Calu3 (cell line): ENCODE data around the gene TUBGCP5. TPM values are rescaled to one million over a fixed set of nuclear protein-coding genes. Genes with fewer than 3 reads are reported as not detected.
"Not testable (repeated sequence)": the region's sequence is repeated elsewhere in the genome, so short reads cannot be mapped to it uniquely, and the experiment has no call there.

Experiments
- Bru-seq: library from RNA; stranded (reverse); fragments of 400-500 nt; gene quantifications from one replicate; lab custom pipeline; 2021; lab: Mats Ljungman, UMichigan
- BruChase-seq, 2 experiments: library from RNA; stranded (reverse); fragments of 400-500 nt; gene quantifications; one replicate each; lab custom pipeline; 2021; lab: Mats Ljungman, UMichigan
- BruUV-seq: library from RNA; stranded (reverse); fragments of 400-500 nt; replicated peaks from 2 replicates; lab custom pipeline; 2021; lab: Mats Ljungman, UMichigan
- CTCF ChIA-PET: fragments of 300-600 bp; sonication (Branson Sonifier 250); formaldehyde crosslinking; loops from one replicate; lab custom pipeline; 2022; ENCODE audit warnings: antibody characterized with exemption; lab: Charles Lee
- DNase-seq: peaks from one replicate; pipeline ENCODE4 v3.0.0; 2022
- H3K27ac Mint-ChIP-seq: one replicate; pipeline ENCODE4 v1.8.0; 2022; ENCODE audit warnings: mixed read lengths; ENCODE audit not compliant: unreplicated experiment
- H3K27me3 Mint-ChIP-seq: one replicate; pipeline ENCODE4 v1.8.0; 2022; ENCODE audit warnings: mixed read lengths; ENCODE audit not compliant: unreplicated experiment
- H3K36me3 Mint-ChIP-seq: one replicate; pipeline ENCODE4 v1.8.0; 2022; ENCODE audit warnings: mild to moderate bottlenecking, moderate library complexity, mixed read lengths; ENCODE audit not compliant: insufficient read depth, unreplicated experiment
- H3K4me1 Mint-ChIP-seq: one replicate; pipeline ENCODE4 v1.8.0; 2022; ENCODE audit warnings: mild to moderate bottlenecking, low read depth, mixed read lengths; ENCODE audit not compliant: unreplicated experiment
- H3K4me3 Mint-ChIP-seq: one replicate; pipeline ENCODE4 v1.8.0; 2022; ENCODE audit warnings: mild to moderate bottlenecking, low read depth, moderate library complexity, mixed read lengths; ENCODE audit not compliant: unreplicated experiment
- H3K9me3 Mint-ChIP-seq: one replicate; pipeline ENCODE4 v1.8.0; 2022; ENCODE audit warnings: low read depth, mixed read lengths; ENCODE audit not compliant: unreplicated experiment
- CTCF ChIP-seq: fragments of 200-600 bp; IDR thresholded peaks from one replicate; pipeline ENCODE4 v1.8.0; 2022; ENCODE audit warnings: antibody characterized with exemption; ENCODE audit not compliant: unreplicated experiment
- intact Hi-C: fragments of 100-400 bp; cut with micrococcal nuclease; formaldehyde crosslinking; loops from one replicate; pipeline ENCODE4 v1.10.0; 2022; ENCODE audit not compliant: unreplicated experiment
- long read RNA-seq: library from polyadenylated mRNA; stranded (forward); transcript quantifications from one replicate; pipeline ENCODE4 v2.0.0, GENCODE V29; 2022
- total RNA-seq: library from RNA; stranded (reverse); gene quantifications from 2 replicates; pipeline ENCODE4 v1.2.3, GENCODE V29; 2022

Gene TUBGCP5
- 6.8 and 7.8 TPM in 2 replicates for total RNA-seq
- percentile 60 among the genes with signal in this experiment for Bru-seq, nascent RNA
- BruChase-seq, experiment 1, labeled RNA remaining after a 6-hour chase, result percentile 49 among the genes with signal in this experiment
- percentile 53 among the genes with signal in this experiment for BruChase-seq, experiment 2, labeled RNA remaining after a 2-hour chase
- long read RNA-seq, partial matches to known transcripts, result 2 of 7 reads
- long read RNA-seq, other reads (novel, unspliced or antisense), result 2 of 7 reads

GRCh38 chr15:23039143-23039916 lies at the start of gene TUBGCP5:
TSS of gene TUBGCP5 (minus strand) at chr15:23039569. CDS start at chr15:23039543, 26 bp downstream.
- BruUV-seq, result no TSS peak
- Mint-ChIP-seq H3K4me1 (no peaks in the 10 kb centered on the region), H3K4me3 (peak within 1 kb of the TSS; percentile 75), H3K36me3 (peaks cover 14% of the 10 kb centered on the region), H3K27me3 (no peaks in the 10 kb centered on the region), H3K9me3 (no peaks in the 10 kb centered on the region), H3K27ac (peak within 1 kb of the TSS; percentile 90)
- DNase-seq, result peak; percentile 84
- intact Hi-C loops, result no loop called here
- CTCF ChIA-PET, result no interaction called here
- no peak for TF ChIP-seq CTCF

GRCh38 chr15:23083115-23083514 lies 43.7 kb upstream of the TUBGCP5 start:
- CTCF ChIA-PET, result no interaction called here
- TF ChIP-seq CTCF, result no peak
- no peak for DNase-seq
- H3K27me3 Mint-ChIP-seq, result peaks cover 26% of the 10 kb centered on the region
- intact Hi-C loops, result no loop called here
- no peaks in the 10 kb centered on the region for H3K9me3 Mint-ChIP-seq
- H3K36me3 Mint-ChIP-seq, result no peaks in the 10 kb centered on the region
- no peaks in the 10 kb centered on the region for H3K4me1 Mint-ChIP-seq
- no peak overlapping the region for H3K4me3 Mint-ChIP-seq
- no peak overlapping the region for H3K27ac Mint-ChIP-seq
- no TSS peak for BruUV-seq

- DNase-seq, CTCF ChIA-PET, intact Hi-C loops, H3K27ac Mint-ChIP-seq, H3K9me3 Mint-ChIP-seq, H3K36me3 Mint-ChIP-seq, H3K4me3 Mint-ChIP-seq, H3K4me1 Mint-ChIP-seq, BruUV-seq: not testable (repeated sequence)
- H3K27me3 Mint-ChIP-seq, result peaks cover 26% of the 10 kb centered on the region
These were observed 42.8 kb upstream of the TUBGCP5 start for GRCh38 chr15:23081996-23082737.

GRCh38 chr15:23081271-23081670 lies 41.9 kb upstream of the TUBGCP5 start:
- BruUV-seq, result no TSS peak
- H3K4me1 Mint-ChIP-seq, result no peaks in the 10 kb centered on the region
- H3K27ac Mint-ChIP-seq, result no peak overlapping the region
- H3K4me3 Mint-ChIP-seq, result no peak overlapping the region
- intact Hi-C loops, result no loop called here
- no peak for TF ChIP-seq CTCF
- no peak for DNase-seq
- H3K36me3 Mint-ChIP-seq, result no peaks in the 10 kb centered on the region
- H3K27me3 Mint-ChIP-seq, result peaks cover 17% of the 10 kb centered on the region
- no peaks in the 10 kb centered on the region for H3K9me3 Mint-ChIP-seq
- CTCF ChIA-PET, result no interaction called here
